SIG-M5 treated with dmso at 0.1 percent for 504 hours (cell line): Measurements from ENCODE around the gene ZNF436.

ENCODE experiments used
- DNase-seq: peaks from one replicate; lab custom pipeline; 2025; ENCODE audit not compliant: unreplicated experiment; lab: John Stamatoyannopoulos, UW

The ZNF436 gene

GRCh38 chr1:23369335-23370013 is at the start of gene ZNF436:
Gene ZNF436 (minus strand): TSS chr1:23369836. CDS start chr1:23368005, 1,831 bp downstream.
- DNase-seq = peak; percentile 69

- DNase-seq = no peak
Measured at GRCh38 chr1:23419180-23419579, 49.5 kb upstream of the ZNF436 start.

- no peak for DNase-seq
Measured at GRCh38 chr1:23417570-23417969, 47.9 kb upstream of the ZNF436 start.

GRCh38 chr1:23416964-23417363 is 47.3 kb upstream of the ZNF436 start:
- DNase-seq = no peak

GRCh38 chr1:23408797-23409290 is 39.2 kb upstream of the ZNF436 start:
- DNase-seq = no peak

GRCh38 chr1:23407016-23407630 is 37.5 kb upstream of the ZNF436 start:
- no peak for DNase-seq

- DNase-seq = no peak
Measured at GRCh38 chr1:23405946-23406345, 36.3 kb upstream of the ZNF436 start.

GRCh38 chr1:23403735-23404486 is 34.3 kb upstream of the ZNF436 start:
- peak; percentile 80 for DNase-seq

- DNase-seq = no peak
Measured at GRCh38 chr1:23403355-23403734, 33.7 kb upstream of the ZNF436 start.

GRCh38 chr1:23403038-23403336 is 33.4 kb upstream of the ZNF436 start:
- DNase-seq = peak; percentile 23

- DNase-seq = peak; percentile 63
Measured at GRCh38 chr1:23402286-23403037, 32.8 kb upstream of the ZNF436 start.

- no peak for DNase-seq
Measured at GRCh38 chr1:23401313-23401712, 31.7 kb upstream of the ZNF436 start.

GRCh38 chr1:23400324-23401114 is 30.9 kb upstream of the ZNF436 start:
- no peak for DNase-seq

- DNase-seq = no peak
Measured at GRCh38 chr1:23399229-23399628, 29.6 kb upstream of the ZNF436 start.

- DNase-seq = no peak
Measured at GRCh38 chr1:23397908-23398307, 28.3 kb upstream of the ZNF436 start.

- DNase-seq = no peak
Measured at GRCh38 chr1:23396380-23396779, 26.7 kb upstream of the ZNF436 start.

- no peak for DNase-seq
Measured at GRCh38 chr1:23395849-23396248, 26.2 kb upstream of the ZNF436 start.

- DNase-seq = no peak
Measured at GRCh38 chr1:23395154-23395724, 25.6 kb upstream of the ZNF436 start.

- DNase-seq = no peak
Measured at GRCh38 chr1:23394684-23395083, 25.0 kb upstream of the ZNF436 start.

GRCh38 chr1:23394181-23394580 is 24.5 kb upstream of the ZNF436 start:
- no peak for DNase-seq
